Measurements from ENCODE around the gene PGAP6. TPM values are rescaled to one million over a fixed set of nuclear protein-coding genes. Genes with fewer than 3 reads are reported as not detected.

Gene PGAP6
- total and polyA plus RNA-seq, 9 of the 15 experiments (the other 6 are each of a cell fraction or from before 2014, with no cell fraction given), result 0.45 to 50.2 (median 39.3) TPM

DNA sequence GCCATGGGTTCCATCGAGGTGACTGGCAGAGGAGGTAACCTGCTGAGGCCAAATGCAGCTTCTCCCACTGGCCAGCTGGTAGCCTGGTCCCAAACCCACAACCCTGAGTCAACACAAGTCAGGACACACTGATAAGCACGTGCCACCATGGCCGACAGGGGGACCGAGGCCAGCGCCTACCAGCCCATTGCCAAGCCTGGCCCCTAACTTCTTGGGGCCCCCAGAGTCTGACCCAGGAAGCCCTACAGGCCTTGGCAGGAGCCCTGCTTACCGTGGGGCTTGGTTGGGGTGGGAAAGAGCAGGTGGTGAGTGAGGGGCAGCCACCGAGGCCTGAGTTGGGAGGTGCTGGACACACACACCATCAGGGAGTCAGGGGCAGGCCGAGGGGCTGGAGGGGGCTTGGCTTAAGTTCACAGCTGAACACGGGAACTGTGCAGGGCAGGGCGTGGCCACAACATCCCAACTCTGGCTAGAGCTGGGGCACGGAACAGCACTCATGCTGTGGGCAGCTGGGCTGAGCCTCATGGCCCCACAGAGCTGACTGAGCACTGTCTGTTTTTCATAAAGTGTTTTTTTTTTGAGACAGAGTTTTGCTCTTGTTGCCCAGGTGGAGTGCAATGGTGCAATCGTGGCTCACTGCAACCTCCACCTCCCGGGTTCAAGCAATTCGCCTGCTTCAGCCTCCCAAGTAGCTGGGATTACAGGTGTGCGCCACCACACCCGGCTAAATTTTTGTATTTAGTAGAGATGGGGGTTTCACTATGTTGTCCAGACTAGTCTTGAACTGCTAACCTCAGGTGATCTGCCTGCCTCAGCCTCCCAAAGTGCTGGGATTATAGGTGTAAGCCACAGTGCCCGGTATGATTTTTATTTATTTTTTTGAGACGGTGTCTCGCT lies 16.9 kb downstream of the PGAP6 start:
- peak overlapping the region in 1 of 2 experiments; percentile 85; a peak in 3 of 4 replicates for H3K9ac ChIP-seq (ENCODE audit: insufficient read depth in 1 of 2, low read depth in 2 of 2, low read length in 2 of 2)
- in situ Hi-C loops (cut with MboI) (no loop called here), intact Hi-C loops (cut with micrococcal nuclease) (no loop called here)
- no peaks in the 10 kb centered on the region for H3K9me3 ChIP-seq (replicated peaks; ENCODE audit: control insufficient read depth, insufficient read depth, low read depth, low read length)
- no peak overlapping the region for H3K4me3 ChIP-seq
- H3K27ac ChIP-seq (ENCODE audit: extremely low read depth, low read depth, low read length), result no peak overlapping the region
- WGBS (ENCODE audit: insufficient coverage, low coverage, missing lambda C conversion rate), result 64% methylated on average over 19 of the region's 19 CpGs
- FAIRE-seq (no peak), DNase-seq (ENCODE audit: extremely low read depth in 1 of 4, low spot score in 3 of 4) (peak in 2 of 4 experiments; percentile 42 to 50), ATAC-seq (peak; percentile 7; the same call in 2 of the 3 replicates)
- BruUV-seq (replicated peaks), result no TSS peak
- POLR2A ChIA-PET, result interaction anchor here (0.5 to 1.4 kb wide), 4 partner anchors 9 to 240 kb away, joined by 3 to 4 read pairs (median 3); partner anchors contain the start of gene AXIN1
- no peaks in the 10 kb centered on the region for H4K20me1 ChIP-seq (replicated peaks; ENCODE audit: control insufficient read depth, insufficient read depth, low read length)
- no peak overlapping the region for H3K4me2 ChIP-seq (ENCODE audit: insufficient read depth, low read length)
- CTCF ChIA-PET (ENCODE audit: low intra/inter-chr PET ratio), result no interaction called here
- H3K9me1 ChIP-seq (ENCODE audit: control insufficient read depth, insufficient read depth, low read length), result peaks cover 4% of the 10 kb centered on the region
- peaks cover 6 to 82% of the 10 kb centered on the region in 2 experiments; a peak in 4 of 5 replicates for H3K4me1 ChIP-seq (replicated peaks in 1 of 2; ENCODE audit: control insufficient read depth in 2 of 2, insufficient read depth in 2 of 2, low read length in 2 of 2)
- peaks cover 39% of the 10 kb centered on the region; the same call in 2 of the 3 replicates for H3K36me3 ChIP-seq (ENCODE audit: control insufficient read depth, insufficient read depth, low read length)
- no peaks in the 10 kb centered on the region for H3K27me3 ChIP-seq (ENCODE audit: control insufficient read depth in 2 of 2, insufficient read depth in 2 of 2, low read length in 2 of 2)
- H2AFZ ChIP-seq (ENCODE audit: low read depth, low read length), result no peak overlapping the region
- H3K79me2 ChIP-seq (ENCODE audit: control insufficient read depth, insufficient read depth, low read length), result peaks cover 11% of the 10 kb centered on the region
- TF ChIP-seq MBD2 (IDR thresholded peaks at IDR 0.05; ENCODE audit: borderline replicate concordance, low read depth) (no peak), KAT8 (IDR thresholded peaks at IDR 0.05; ENCODE audit: low read depth) (no peak), MYBL2 (IDR thresholded peaks at IDR 0.05; ENCODE audit: low read depth) (no peak), MYBL2 (CRISPR knock-in tag; IDR thresholded peaks at IDR 0.05; ENCODE audit: borderline replicate concordance) (no peak)
- TF ChIP-seq, protein P1, sequence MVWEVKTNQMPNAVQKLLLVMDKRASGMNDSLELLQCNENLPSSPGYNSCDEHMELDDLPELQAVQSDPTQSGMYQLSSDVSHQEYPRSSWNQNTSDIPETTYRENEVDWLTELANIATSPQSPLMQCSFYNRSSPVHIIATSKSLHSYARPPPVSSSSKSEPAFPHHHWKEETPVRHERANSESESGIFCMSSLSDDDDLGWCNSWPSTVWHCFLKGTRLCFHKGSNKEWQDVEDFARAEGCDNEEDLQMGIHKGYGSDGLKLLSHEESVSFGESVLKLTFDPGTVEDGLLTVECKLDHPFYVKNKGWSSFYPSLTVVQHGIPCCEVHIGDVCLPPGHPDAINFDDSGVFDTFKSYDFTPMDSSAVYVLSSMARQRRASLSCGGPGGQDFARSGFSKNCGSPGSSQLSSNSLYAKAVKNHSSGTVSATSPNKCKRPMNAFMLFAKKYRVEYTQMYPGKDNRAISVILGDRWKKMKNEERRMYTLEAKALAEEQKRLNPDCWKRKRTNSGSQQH (CRISPR knock-in tag; IDR thresholded peaks at IDR 0.05), result no peak
- TF ChIP-seq, protein P2, sequence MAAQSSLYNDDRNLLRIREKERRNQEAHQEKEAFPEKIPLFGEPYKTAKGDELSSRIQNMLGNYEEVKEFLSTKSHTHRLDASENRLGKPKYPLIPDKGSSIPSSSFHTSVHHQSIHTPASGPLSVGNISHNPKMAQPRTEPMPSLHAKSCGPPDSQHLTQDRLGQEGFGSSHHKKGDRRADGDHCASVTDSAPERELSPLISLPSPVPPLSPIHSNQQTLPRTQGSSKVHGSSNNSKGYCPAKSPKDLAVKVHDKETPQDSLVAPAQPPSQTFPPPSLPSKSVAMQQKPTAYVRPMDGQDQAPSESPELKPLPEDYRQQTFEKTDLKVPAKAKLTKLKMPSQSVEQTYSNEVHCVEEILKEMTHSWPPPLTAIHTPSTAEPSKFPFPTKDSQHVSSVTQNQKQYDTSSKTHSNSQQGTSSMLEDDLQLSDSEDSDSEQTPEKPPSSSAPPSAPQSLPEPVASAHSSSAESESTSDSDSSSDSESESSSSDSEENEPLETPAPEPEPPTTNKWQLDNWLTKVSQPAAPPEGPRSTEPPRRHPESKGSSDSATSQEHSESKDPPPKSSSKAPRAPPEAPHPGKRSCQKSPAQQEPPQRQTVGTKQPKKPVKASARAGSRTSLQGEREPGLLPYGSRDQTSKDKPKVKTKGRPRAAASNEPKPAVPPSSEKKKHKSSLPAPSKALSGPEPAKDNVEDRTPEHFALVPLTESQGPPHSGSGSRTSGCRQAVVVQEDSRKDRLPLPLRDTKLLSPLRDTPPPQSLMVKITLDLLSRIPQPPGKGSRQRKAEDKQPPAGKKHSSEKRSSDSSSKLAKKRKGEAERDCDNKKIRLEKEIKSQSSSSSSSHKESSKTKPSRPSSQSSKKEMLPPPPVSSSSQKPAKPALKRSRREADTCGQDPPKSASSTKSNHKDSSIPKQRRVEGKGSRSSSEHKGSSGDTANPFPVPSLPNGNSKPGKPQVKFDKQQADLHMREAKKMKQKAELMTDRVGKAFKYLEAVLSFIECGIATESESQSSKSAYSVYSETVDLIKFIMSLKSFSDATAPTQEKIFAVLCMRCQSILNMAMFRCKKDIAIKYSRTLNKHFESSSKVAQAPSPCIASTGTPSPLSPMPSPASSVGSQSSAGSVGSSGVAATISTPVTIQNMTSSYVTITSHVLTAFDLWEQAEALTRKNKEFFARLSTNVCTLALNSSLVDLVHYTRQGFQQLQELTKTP (IDR thresholded peaks at IDR 0.05; ENCODE audit: low read depth in 1 of 2, partially characterized antibody in 2 of 2), result no peak
- TF ChIP-seq, protein P3, sequence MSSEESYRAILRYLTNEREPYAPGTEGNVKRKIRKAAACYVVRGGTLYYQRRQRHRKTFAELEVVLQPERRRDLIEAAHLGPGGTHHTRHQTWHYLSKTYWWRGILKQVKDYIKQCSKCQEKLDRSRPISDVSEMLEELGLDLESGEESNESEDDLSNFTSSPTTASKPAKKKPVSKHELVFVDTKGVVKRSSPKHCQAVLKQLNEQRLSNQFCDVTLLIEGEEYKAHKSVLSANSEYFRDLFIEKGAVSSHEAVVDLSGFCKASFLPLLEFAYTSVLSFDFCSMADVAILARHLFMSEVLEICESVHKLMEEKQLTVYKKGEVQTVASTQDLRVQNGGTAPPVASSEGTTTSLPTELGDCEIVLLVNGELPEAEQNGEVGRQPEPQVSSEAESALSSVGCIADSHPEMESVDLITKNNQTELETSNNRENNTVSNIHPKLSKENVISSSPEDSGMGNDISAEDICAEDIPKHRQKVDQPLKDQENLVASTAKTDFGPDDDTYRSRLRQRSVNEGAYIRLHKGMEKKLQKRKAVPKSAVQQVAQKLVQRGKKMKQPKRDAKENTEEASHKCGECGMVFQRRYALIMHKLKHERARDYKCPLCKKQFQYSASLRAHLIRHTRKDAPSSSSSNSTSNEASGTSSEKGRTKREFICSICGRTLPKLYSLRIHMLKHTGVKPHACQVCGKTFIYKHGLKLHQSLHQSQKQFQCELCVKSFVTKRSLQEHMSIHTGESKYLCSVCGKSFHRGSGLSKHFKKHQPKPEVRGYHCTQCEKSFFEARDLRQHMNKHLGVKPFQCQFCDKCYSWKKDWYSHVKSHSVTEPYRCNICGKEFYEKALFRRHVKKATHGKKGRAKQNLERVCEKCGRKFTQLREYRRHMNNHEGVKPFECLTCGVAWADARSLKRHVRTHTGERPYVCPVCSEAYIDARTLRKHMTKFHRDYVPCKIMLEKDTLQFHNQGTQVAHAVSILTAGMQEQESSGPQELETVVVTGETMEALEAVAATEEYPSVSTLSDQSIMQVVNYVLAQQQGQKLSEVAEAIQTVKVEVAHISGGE (CRISPR knock-in tag; IDR thresholded peaks at IDR 0.05), result no peak
- TF ChIP-seq, protein P4, sequence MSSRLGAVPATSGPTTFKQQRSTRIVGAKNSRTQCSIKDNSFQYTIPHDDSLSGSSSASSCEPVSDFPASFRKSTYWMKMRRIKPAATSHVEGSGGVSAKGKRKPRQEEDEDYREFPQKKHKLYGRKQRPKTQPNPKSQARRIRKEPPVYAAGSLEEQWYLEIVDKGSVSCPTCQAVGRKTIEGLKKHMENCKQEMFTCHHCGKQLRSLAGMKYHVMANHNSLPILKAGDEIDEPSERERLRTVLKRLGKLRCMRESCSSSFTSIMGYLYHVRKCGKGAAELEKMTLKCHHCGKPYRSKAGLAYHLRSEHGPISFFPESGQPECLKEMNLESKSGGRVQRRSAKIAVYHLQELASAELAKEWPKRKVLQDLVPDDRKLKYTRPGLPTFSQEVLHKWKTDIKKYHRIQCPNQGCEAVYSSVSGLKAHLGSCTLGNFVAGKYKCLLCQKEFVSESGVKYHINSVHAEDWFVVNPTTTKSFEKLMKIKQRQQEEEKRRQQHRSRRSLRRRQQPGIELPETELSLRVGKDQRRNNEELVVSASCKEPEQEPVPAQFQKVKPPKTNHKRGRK (tag; IDR thresholded peaks at IDR 0.05), result no peak

Measured in K562 (cell line).